Measurements from ENCODE around the gene SAMM50.

- TF ChIP-seq CTCF (IDR thresholded peaks at IDR 0.05), result no peak
- no peak for TF ChIP-seq POLR2A (IDR thresholded peaks at IDR 0.05)
Observed at GRCh38 chr22:43931771-43932170, 23.5 kb upstream of the SAMM50 start.
